Gastroesophageal sphincter (tissue), 4 donors: ENCODE results near the gene MMP28. TPM values are rescaled to one million over a fixed set of nuclear protein-coding genes. Genes with fewer than 3 reads are reported as not detected.

Experiments used
- ATAC-seq: fragments of 150-250 bp; one replicate; pipeline ENCODE4 v1.9.1; 2016; ENCODE audit warnings: mild to moderate bottlenecking, moderate library complexity
- H3K27ac ChIP-seq, 4 donors: fragments of 200-600 bp; sonication (generic) in 3 of 4; 1 replicate in 3 of 4; 2 replicates in 1 of 4; pipeline ENCODE4 v1.5.1; 2016 to 2019
- H3K27me3 ChIP-seq: fragments of 200-600 bp; sonication (generic); one replicate; pipeline ENCODE4 v1.5.1; 2019
- H3K36me3 ChIP-seq, 2 donors: fragments of 200-600 bp; sonication (generic); one replicate each; pipeline ENCODE4 v1.5.1; 2019; ENCODE audit warnings: control low read depth in 1 of 2
- H3K4me1 ChIP-seq, 3 donors: fragments of 200-600 bp; sonication (generic); 1 replicate in 2 of 3; 2 replicates in 1 of 3; pipeline ENCODE4 v1.5.1; 2016 to 2019; ENCODE audit warnings: control low read depth in 2 of 3
- H3K4me3 ChIP-seq, 2 donors: fragments of 200-600 bp; sonication (generic); one replicate each; pipeline ENCODE4 v1.5.1; 2019; ENCODE audit warnings: mild to moderate bottlenecking in 1 of 2, moderate library complexity in 1 of 2
- H3K9me3 ChIP-seq, 3 donors: fragments of 200-600 bp; sonication (generic); one replicate each; pipeline ENCODE4 v1.5.1; 2017 to 2019; ENCODE audit warnings: control low read depth in 2 of 3
- CTCF ChIP-seq, 4 experiments: fragments of 200-600 bp in 2 of 4; fragments of 450-650 bp in 2 of 4; sonication (generic) in 1 of 4; IDR thresholded peaks; one replicate each; pipeline ENCODE4 v1.5.1; 2017 to 2019; ENCODE audit warnings: antibody characterized with exemption in 4 of 4, mild to moderate bottlenecking in 2 of 4, moderate library complexity in 2 of 4
- EP300 ChIP-seq: sonication (generic); formaldehyde crosslinking; IDR thresholded peaks from one replicate; pipeline ENCODE4 v1.6.1; 2017; ENCODE audit warnings: antibody characterized with exemption, mild to moderate bottlenecking
- POLR2A ChIP-seq, 2 donors: fragments of 450-650 bp; IDR thresholded peaks; one replicate each; pipeline ENCODE4 v1.6.1; 2017; ENCODE audit warnings: antibody characterized with exemption in 2 of 2, mild to moderate bottlenecking in 2 of 2, moderate library complexity in 1 of 2
- POLR2AphosphoS5 ChIP-seq: sonication (generic); formaldehyde crosslinking; IDR thresholded peaks from one replicate; pipeline ENCODE4 v1.6.1; 2017; ENCODE audit warnings: antibody characterized with exemption
- WGBS, 2 donors: methylation state at CpG; one replicate each; pipeline ENCODE4 v1.1.5; 2018; ENCODE audit warnings: low coverage in 1 of 2; 5-methylcytosine and 5-hydroxymethylcytosine counted together
- total RNA-seq, 4 donors: library from RNA; depleted of rRNA; stranded (reverse); fragments of >200 nt; gene quantifications; one replicate each; pipeline ENCODE4 v1.1.0, GENCODE V29; 2016

Gene MMP28
- total RNA-seq, 4 donors from 2014 or later, result 78.4 to 139 (median 97.3) TPM

GRCh38 chr17:35788477-35789368 lies 6.7 kb downstream of the MMP28 start:
- 20 to 27% methylated on average over 1 to 2 of the region's 2 CpGs for WGBS, 2 donors
- H3K27ac ChIP-seq, result peak overlapping the region; percentile 61 to 81 (median 80)

GRCh38 chr17:35786941-35787432 lies 8.5 kb downstream of the MMP28 start:
- peak; percentile 46 for TF ChIP-seq POLR2AphosphoS5
- TF ChIP-seq POLR2A (IDR thresholded peaks at IDR 0.05), result no peak
- Histone ChIP-seq H3K27me3 (no peaks in the 10 kb centered on the region), H3K27ac (peak overlapping the region; percentile 61 to 84 (median 80)), H3K36me3 (no peaks in the 10 kb centered on the region), H3K9me3 (no peaks in the 10 kb centered on the region), H3K4me3 (no peak overlapping the region), H3K4me1 (peaks cover 11 to 83% (median 31%) of the 10 kb centered on the region in 3 donors)
- peak; percentile 12 for ATAC-seq
- 16 to 19% methylated on average over 3 of the region's 3 CpGs for WGBS, 2 donors

More at GRCh38 chr17:35788477-35789368, 6.7 kb downstream of the MMP28 start:
- ATAC-seq, result peak; percentile 72
- H3K9me3 ChIP-seq, result no peaks in the 10 kb centered on the region
- no peaks in the 10 kb centered on the region for H3K27me3 ChIP-seq
- H3K36me3 ChIP-seq, result no peaks in the 10 kb centered on the region
- peaks cover 11 to 83% (median 25%) of the 10 kb centered on the region in 3 donors for H3K4me1 ChIP-seq
- TF ChIP-seq POLR2AphosphoS5, result peak; percentile 47
- no peak for TF ChIP-seq CTCF (IDR thresholded peaks at IDR 0.05)
- no peak for TF ChIP-seq POLR2A (IDR thresholded peaks at IDR 0.05)
- H3K4me3 ChIP-seq, result no peak overlapping the region

- no peak for ATAC-seq
- H3K4me1 ChIP-seq, result peaks cover 11 to 89% (median 31%) of the 10 kb centered on the region in 3 donors
- peak overlapping the region in 3 of 4 donors; percentile 81 to 84 (median 84) for H3K27ac ChIP-seq
- no peaks in the 10 kb centered on the region for H3K27me3 ChIP-seq
- H3K9me3 ChIP-seq, result no peaks in the 10 kb centered on the region
- H3K36me3 ChIP-seq, result no peaks in the 10 kb centered on the region
- no peak overlapping the region for H3K4me3 ChIP-seq
- 80% methylated on average over 1 of the region's 2 CpGs; no CpG with 5 or more reads in 1 of the 2 donors for WGBS, 2 donors
- TF ChIP-seq EP300 (no peak), POLR2AphosphoS5 (no peak), POLR2A (IDR thresholded peaks at IDR 0.05) (no peak), CTCF (IDR thresholded peaks at IDR 0.05) (no peak)
Observed at GRCh38 chr17:35784895-35785294, 10.5 kb downstream of the MMP28 start.

- Histone ChIP-seq H3K27ac (peak overlapping the region in 3 of 4 donors; percentile 56 to 84 (median 81)), H3K4me1 (peaks cover 0 to 82% (median 16%) of the 10 kb centered on the region in 3 donors), H3K4me3 (no peak overlapping the region), H3K9me3 (no peaks in the 10 kb centered on the region), H3K36me3 (peaks cover 0 to 9% of the 10 kb centered on the region in 2 donors), H3K27me3 (no peaks in the 10 kb centered on the region)
- ATAC-seq, result no peak
- TF ChIP-seq EP300 (no peak), POLR2AphosphoS5 (no peak), POLR2A (IDR thresholded peaks at IDR 0.05) (no peak), CTCF (IDR thresholded peaks at IDR 0.05) (no peak)
- WGBS, 2 donors, result 48 to 89% methylated on average over 1 to 3 of the region's 3 CpGs
Observed at GRCh38 chr17:35780950-35781349, 14.5 kb downstream of the MMP28 start.

- WGBS, 2 donors, result 89 to 94% methylated on average over 5 to 13 of the region's 16 CpGs
- TF ChIP-seq POLR2AphosphoS5 (no peak), CTCF (IDR thresholded peaks at IDR 0.05) (no peak), POLR2A (IDR thresholded peaks at IDR 0.05) (no peak), EP300 (no peak)
Observed at GRCh38 chr17:35778641-35779196, 16.7 kb downstream of the MMP28 start.

More at GRCh38 chr17:35778641-35779196, 16.7 kb downstream of the MMP28 start:
- Histone ChIP-seq H3K27ac (peak overlapping the region; percentile 39 to 91 (median 78)), H3K9me3 (no peaks in the 10 kb centered on the region), H3K4me1 (peaks cover 0 to 83% (median 10%) of the 10 kb centered on the region in 3 donors), H3K27me3 (no peaks in the 10 kb centered on the region), H3K4me3 (no peak overlapping the region), H3K36me3 (peaks cover 0 to 9% of the 10 kb centered on the region in 2 donors)
- no peak for ATAC-seq
